ENCODE results near the gene ARHGAP40. TPM values are rescaled to one million over a fixed set of nuclear protein-coding genes. Genes with fewer than 3 reads are reported as not detected.

ARHGAP40 gene
- total RNA-seq, 2 donors from 2014 or later: not detected

GRCh38 chr20:38670786-38671185 is 69.2 kb downstream of the ARHGAP40 start:
- DNase-seq (no peak), ATAC-seq (no peak)
- intact Hi-C loops (cut with DNase I): no loop called here

- intact Hi-C loops (cut with DNase I): no loop called here
- ATAC-seq (no peak), DNase-seq (no peak)
Measured at GRCh38 chr20:38671186-38671585, 69.6 kb downstream of the ARHGAP40 start.

- DNase-seq: no peak
- intact Hi-C loops (cut with DNase I): no loop called here
Measured at GRCh38 chr20:38671701-38672292, 70.2 kb downstream of the ARHGAP40 start.

GRCh38 chr20:38672504-38672903 is 70.9 kb downstream of the ARHGAP40 start:
- DNase-seq (no peak), ATAC-seq (no peak)
- intact Hi-C loops (cut with DNase I): no loop called here

More at GRCh38 chr20:38671701-38672292, 70.2 kb downstream of the ARHGAP40 start:
- ATAC-seq: no peak

GRCh38 chr20:38673261-38673660 is 71.7 kb downstream of the ARHGAP40 start:
- ATAC-seq (no peak), DNase-seq (no peak)
- intact Hi-C loops (cut with DNase I): no loop called here

GRCh38 chr20:38673725-38674091 is 72.1 kb downstream of the ARHGAP40 start:
- ATAC-seq: peak in 1 of 2 donors; percentile 36
- intact Hi-C loops (cut with DNase I): no loop called here
- DNase-seq: peak; percentile 24

GRCh38 chr20:38674092-38674764 is 72.6 kb downstream of the ARHGAP40 start:
- peak; percentile 94 to 95 for ATAC-seq
- DNase-seq: peak; percentile 58
- intact Hi-C loops (cut with DNase I): no loop called here

- DNase-seq: no peak
- no peak for ATAC-seq
- intact Hi-C loops (cut with DNase I): no loop called here
Measured at GRCh38 chr20:38674765-38675133, 73.1 kb downstream of the ARHGAP40 start.

- DNase-seq (no peak), ATAC-seq (no peak)
- intact Hi-C loops (cut with DNase I): no loop called here
Measured at GRCh38 chr20:38676576-38676975, 75.0 kb downstream of the ARHGAP40 start.

- DNase-seq (peak; percentile 26), ATAC-seq (peak; percentile 49 to 70)
- intact Hi-C loops (cut with DNase I): no loop called here
Measured at GRCh38 chr20:38680500-38681306, 79.1 kb downstream of the ARHGAP40 start.

- DNase-seq (no peak), ATAC-seq (no peak)
- intact Hi-C loops (cut with DNase I): no loop called here
Measured at GRCh38 chr20:38685271-38685670, 83.7 kb downstream of the ARHGAP40 start.

GRCh38 chr20:38685853-38686473 is 84.4 kb downstream of the ARHGAP40 start:
- ATAC-seq (no peak), DNase-seq (peak; percentile 46)

GRCh38 chr20:38692436-38693411 is 91.1 kb downstream of the ARHGAP40 start:
- intact Hi-C loops (cut with DNase I): no loop called here
- DNase-seq (peak; percentile 65), ATAC-seq (peak in 1 of 2 donors; percentile 25)

More at GRCh38 chr20:38685853-38686473, 84.4 kb downstream of the ARHGAP40 start:
- intact Hi-C loops (cut with DNase I): no loop called here

GRCh38 chr20:38697306-38697705 is 95.7 kb downstream of the ARHGAP40 start:
- no peak for DNase-seq
- ATAC-seq: no peak

GRCh38 chr20:38698541-38698940 is 96.9 kb downstream of the ARHGAP40 start:
- no peak for ATAC-seq
- intact Hi-C loops (cut with DNase I): no loop called here
- DNase-seq: no peak

More at GRCh38 chr20:38697306-38697705, 95.7 kb downstream of the ARHGAP40 start:
- intact Hi-C loops (cut with DNase I): no loop called here

GRCh38 chr20:38700141-38700540 is 98.5 kb downstream of the ARHGAP40 start:
- intact Hi-C loops (cut with DNase I): no loop called here
- DNase-seq (no peak), ATAC-seq (no peak)
